H9 (cell line): ENCODE results near the gene PRAF2. TPM values are rescaled to one million over a fixed set of nuclear protein-coding genes. Genes with fewer than 3 reads are reported as not detected.

ENCODE experiments used
- DNase-seq: peaks from one replicate; pipeline ENCODE4 v3.0.0-alpha.2; 2017
- H2AFZ ChIP-seq: one replicate; pipeline ENCODE4 v1.6.1; 2013; ENCODE audit warnings: mild to moderate bottlenecking, low read length, control low read depth, moderate library complexity
- H2AK5ac ChIP-seq: 2 replicates; pipeline ENCODE4 v1.6.1; 2013; ENCODE audit warnings: low read length, control low read depth, mixed read lengths; ENCODE audit not compliant: insufficient read length
- H2BK120ac ChIP-seq: one replicate; pipeline ENCODE4 v1.6.1; 2013; ENCODE audit warnings: low read depth, mild to moderate bottlenecking, low read length, control low read depth, inconsistent platforms; ENCODE audit not compliant: poor library complexity, severe bottlenecking
- H2BK12ac ChIP-seq: 2 replicates; pipeline ENCODE4 v1.6.1; 2013; ENCODE audit warnings: low read length, control low read depth, mixed read lengths, low read depth; ENCODE audit not compliant: insufficient read length
- H2BK15ac ChIP-seq: 2 replicates; pipeline ENCODE4 v1.6.1; 2013; ENCODE audit warnings: low read depth, low read length, control low read depth
- H2BK20ac ChIP-seq: one replicate; pipeline ENCODE4 v1.6.1; 2013; ENCODE audit warnings: low read depth, mild to moderate bottlenecking, low read length, control low read depth, inconsistent platforms; ENCODE audit not compliant: poor library complexity, severe bottlenecking
- H2BK5ac ChIP-seq: 2 replicates; pipeline ENCODE4 v1.6.1; 2013; ENCODE audit warnings: low read length, control low read depth, mixed read lengths; ENCODE audit not compliant: insufficient read length
- H3K14ac ChIP-seq: 2 replicates; pipeline ENCODE4 v1.6.1; 2013; ENCODE audit warnings: low read length, control low read depth; ENCODE audit not compliant: insufficient read depth
- H3K18ac ChIP-seq: 2 replicates; pipeline ENCODE4 v1.6.1; 2013; ENCODE audit warnings: low read depth, mild to moderate bottlenecking, mixed read lengths, low read length, control low read depth; ENCODE audit not compliant: insufficient read length
- H3K23ac ChIP-seq: 2 replicates; pipeline ENCODE4 v1.6.1; 2013; ENCODE audit warnings: low read length, control low read depth, mixed read lengths, low read depth; ENCODE audit not compliant: insufficient read length
- H3K23me2 ChIP-seq: 2 replicates; pipeline ENCODE4 v1.6.1; 2013; ENCODE audit warnings: low read depth, mild to moderate bottlenecking, mixed read lengths, low read length, control low read depth; ENCODE audit not compliant: insufficient read length, poor library complexity, severe bottlenecking
- H3K27ac ChIP-seq: 2 replicates; pipeline ENCODE4 v1.5.1; 2013; ENCODE audit warnings: low read length, control low read depth, mixed read lengths, low read depth; ENCODE audit not compliant: insufficient read length
- H3K27me3 ChIP-seq: 2 replicates; pipeline ENCODE4 v1.6.1; 2013; ENCODE audit warnings: low read length, control low read depth, inconsistent platforms; ENCODE audit not compliant: insufficient read depth
- H3K4ac ChIP-seq: 2 replicates; pipeline ENCODE4 v1.6.1; 2013; ENCODE audit warnings: low read depth, mild to moderate bottlenecking, control low read depth, inconsistent platforms, low read length, moderate library complexity
- H3K4me1 ChIP-seq: 2 replicates; pipeline ENCODE4 v1.6.1; 2013; ENCODE audit warnings: low read length, control low read depth, inconsistent platforms; ENCODE audit not compliant: insufficient read depth
- H3K4me2 ChIP-seq: 2 replicates; pipeline ENCODE4 v1.6.1; 2013; ENCODE audit warnings: low read length, control low read depth, mixed read lengths; ENCODE audit not compliant: insufficient read length, insufficient read depth
- H3K56ac ChIP-seq: 2 replicates; pipeline ENCODE4 v1.6.1; 2013; ENCODE audit warnings: low read depth, mild to moderate bottlenecking, mixed read lengths, low read length, control low read depth; ENCODE audit not compliant: insufficient read length
- H3K79me1 ChIP-seq: 2 replicates; pipeline ENCODE4 v1.6.1; 2013; ENCODE audit warnings: low read depth, mild to moderate bottlenecking, moderate library complexity, low read length, control low read depth, inconsistent platforms; ENCODE audit not compliant: insufficient read depth, poor library complexity, severe bottlenecking
- H3K79me2 ChIP-seq: 2 replicates; pipeline ENCODE4 v1.6.1; 2013; ENCODE audit warnings: low read length, control low read depth, inconsistent platforms; ENCODE audit not compliant: insufficient read depth
- H3K9ac ChIP-seq: 2 replicates; pipeline ENCODE4 v1.6.1; 2013; ENCODE audit warnings: low read length, control low read depth, mixed read lengths; ENCODE audit not compliant: insufficient read length; ENCODE audit errors: extremely low read depth
- H3K9me3 ChIP-seq: one replicate; pipeline ENCODE4 v1.6.1; 2013; ENCODE audit warnings: low read depth, low read length, inconsistent platforms; ENCODE audit not compliant: control insufficient read depth
- H3T11ph ChIP-seq: one replicate; pipeline ENCODE4 v1.6.1; 2013; ENCODE audit warnings: mild to moderate bottlenecking, low read length, control low read depth, inconsistent platforms
- H4K20me1 ChIP-seq: one replicate; pipeline ENCODE4 v1.6.1; 2013; ENCODE audit not compliant: control insufficient read depth, insufficient read length, insufficient read depth
- H4K5ac ChIP-seq: 2 replicates; pipeline ENCODE4 v1.6.1; 2013; ENCODE audit warnings: low read depth, mild to moderate bottlenecking, mixed read lengths, low read length, control low read depth; ENCODE audit not compliant: insufficient read length
- H4K8ac ChIP-seq: replicated peaks from 2 replicates; pipeline ENCODE4 v1.6.1; 2013; ENCODE audit warnings: low read length, control low read depth, mixed read lengths, low read depth; ENCODE audit not compliant: insufficient read length
- H4K91ac ChIP-seq: 2 replicates; pipeline ENCODE4 v1.6.1; 2013; ENCODE audit warnings: low read depth, mild to moderate bottlenecking, moderate library complexity, mixed read lengths, low read length, control low read depth; ENCODE audit not compliant: insufficient read length
- H3K27ac Mint-ChIP-seq, 3 experiments: 2 replicates in 2 of 3; 3 replicates in 1 of 3; pipeline ENCODE4 v1.8.0; 2020 to 2021; ENCODE audit warnings: mixed read lengths in 3 of 3, mild to moderate bottlenecking in 1 of 3, moderate library complexity in 1 of 3
- H3K27me3 Mint-ChIP-seq: 2 replicates; pipeline ENCODE4 v1.8.0; 2021; ENCODE audit warnings: low read depth, mild to moderate bottlenecking, moderate library complexity, mixed read lengths
- H3K36me3 Mint-ChIP-seq, 3 experiments: 2 replicates in 2 of 3; 3 replicates in 1 of 3; pipeline ENCODE4 v1.8.0; 2020 to 2021; ENCODE audit warnings: low read depth in 3 of 3, mixed read lengths in 3 of 3; ENCODE audit not compliant: insufficient read depth in 1 of 3
- H3K4me1 Mint-ChIP-seq, 2 experiments: 2 replicates each; pipeline ENCODE4 v1.8.0; 2020; ENCODE audit warnings: mixed read lengths in 2 of 2
- H3K4me3 Mint-ChIP-seq, 2 experiments: 2 replicates in 1 of 2; 3 replicates in 1 of 2; pipeline ENCODE4 v1.8.0; 2020 to 2021; ENCODE audit warnings: mild to moderate bottlenecking in 2 of 2, mixed read lengths in 2 of 2, moderate library complexity in 1 of 2
- H3K9me3 Mint-ChIP-seq, 2 experiments: 2 replicates in 1 of 2; 3 replicates in 1 of 2; pipeline ENCODE4 v1.8.0; 2020; ENCODE audit warnings: mild to moderate bottlenecking in 2 of 2, mixed read lengths in 2 of 2, moderate library complexity in 1 of 2
- WGBS: extraction: QIAGEN DNeasy Blood & Tissue Kit; methylation state at CpG from one replicate; pipeline ENCODE4 v1.1.7; 2013; ENCODE audit warnings: missing lambda C conversion rate, low lambda C conversion rate, mixed read lengths; ENCODE audit not compliant: insufficient read length; ENCODE audit errors: extremely low coverage; 5-methylcytosine and 5-hydroxymethylcytosine counted together
- total RNA-seq: library from RNA; stranded (reverse); gene quantifications from 2 replicates; pipeline ENCODE4 v1.2.1, GENCODE V29; 2021
- TF ChIP-seq, protein P1 (sequence below): fragments of 200-600 bp; sonication (generic); conservative IDR thresholded peaks from 3 replicates; pipeline ENCODE4 v1.8.0; 2021; ENCODE audit warnings: antibody characterized with exemption, mild to moderate bottlenecking

Gene PRAF2
- total RNA-seq, 1 experiment from 2014 or later = 13.4 TPM

DNA sequence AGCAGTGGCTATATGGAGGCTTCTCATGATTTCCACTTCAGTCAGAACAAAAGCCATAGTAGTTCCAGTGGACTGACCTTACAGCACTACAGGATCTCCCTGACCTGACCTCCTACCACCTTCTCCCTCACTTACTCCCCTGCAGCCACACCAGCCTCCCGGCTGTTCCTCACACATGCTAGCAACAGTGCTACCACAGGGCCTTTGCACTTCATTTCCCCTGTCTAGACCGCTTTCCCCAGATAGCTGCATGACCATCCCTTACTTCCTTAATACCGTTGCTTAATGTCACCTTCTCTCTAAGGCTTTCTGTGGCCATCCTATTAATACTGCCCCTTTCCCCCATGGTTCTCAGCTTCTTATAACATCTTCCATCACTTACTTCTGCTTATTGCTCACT lies 36.6 kb upstream of the PRAF2 start:
- H3K79me1 ChIP-seq = no peaks in the 10 kb centered on the region
- H3K79me2 ChIP-seq = no peaks in the 10 kb centered on the region
- TF ChIP-seq, protein P1, sequence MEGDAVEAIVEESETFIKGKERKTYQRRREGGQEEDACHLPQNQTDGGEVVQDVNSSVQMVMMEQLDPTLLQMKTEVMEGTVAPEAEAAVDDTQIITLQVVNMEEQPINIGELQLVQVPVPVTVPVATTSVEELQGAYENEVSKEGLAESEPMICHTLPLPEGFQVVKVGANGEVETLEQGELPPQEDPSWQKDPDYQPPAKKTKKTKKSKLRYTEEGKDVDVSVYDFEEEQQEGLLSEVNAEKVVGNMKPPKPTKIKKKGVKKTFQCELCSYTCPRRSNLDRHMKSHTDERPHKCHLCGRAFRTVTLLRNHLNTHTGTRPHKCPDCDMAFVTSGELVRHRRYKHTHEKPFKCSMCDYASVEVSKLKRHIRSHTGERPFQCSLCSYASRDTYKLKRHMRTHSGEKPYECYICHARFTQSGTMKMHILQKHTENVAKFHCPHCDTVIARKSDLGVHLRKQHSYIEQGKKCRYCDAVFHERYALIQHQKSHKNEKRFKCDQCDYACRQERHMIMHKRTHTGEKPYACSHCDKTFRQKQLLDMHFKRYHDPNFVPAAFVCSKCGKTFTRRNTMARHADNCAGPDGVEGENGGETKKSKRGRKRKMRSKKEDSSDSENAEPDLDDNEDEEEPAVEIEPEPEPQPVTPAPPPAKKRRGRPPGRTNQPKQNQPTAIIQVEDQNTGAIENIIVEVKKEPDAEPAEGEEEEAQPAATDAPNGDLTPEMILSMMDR = no peak
- no peak overlapping the region for H2BK15ac ChIP-seq
- DNase-seq = no peak
- H3K23ac ChIP-seq = no peak overlapping the region
- H3K9ac ChIP-seq = no peak overlapping the region
- no peaks in the 10 kb centered on the region for H3K23me2 ChIP-seq
- H2BK20ac ChIP-seq = no peak overlapping the region
- Mint-ChIP-seq H3K4me1 (no peaks in the 10 kb centered on the region), H3K4me3 (no peak overlapping the region), H3K27ac (no peak overlapping the region), H3K36me3 (peaks cover 18 to 33% (median 21%) of the 10 kb centered on the region in 3 experiments; a peak in 6 of 7 replicates), H3K27me3 (no peaks in the 10 kb centered on the region), H3K9me3 (peaks cover 55 to 59% of the 10 kb centered on the region in 2 experiments)
- no peaks in the 10 kb centered on the region for H4K20me1 ChIP-seq
- no peak overlapping the region for H3K4ac ChIP-seq
- no peak overlapping the region for H3K18ac ChIP-seq
- H2AFZ ChIP-seq = no peak overlapping the region
- H3K4me1 ChIP-seq = no peaks in the 10 kb centered on the region
- no peak overlapping the region for H3K14ac ChIP-seq
- no peak overlapping the region for H3K27ac ChIP-seq
- no peak overlapping the region for H4K91ac ChIP-seq
- H2AK5ac ChIP-seq = no peak overlapping the region
- no peak overlapping the region for H2BK5ac ChIP-seq
- H3K56ac ChIP-seq = no peak overlapping the region
- H2BK12ac ChIP-seq = no peak overlapping the region
- H3K27me3 ChIP-seq = no peaks in the 10 kb centered on the region
- no peaks in the 10 kb centered on the region for H3K9me3 ChIP-seq
- WGBS = no CpG with 5 or more reads among the region's 3 CpGs
- H2BK120ac ChIP-seq = no peak overlapping the region
- H3T11ph ChIP-seq = no peak overlapping the region
- no peak overlapping the region for H4K8ac ChIP-seq
- no peak overlapping the region for H3K4me2 ChIP-seq
- no peak overlapping the region for H4K5ac ChIP-seq
